Naive thymus-derived CD4-positive, alpha-beta T cell (primary cell): ENCODE results near the gene HJURP. TPM values are rescaled to one million over a fixed set of nuclear protein-coding genes. Genes with fewer than 3 reads are reported as not detected.

Experiments used
- ATAC-seq: fragments of 150-1000 bp; cut with Tn5 transposase; 2 replicates; pipeline ENCODE4 v1.10.0; 2021; ENCODE audit warnings: mild to moderate bottlenecking, moderate library complexity
- CTCF ChIA-PET: fragments of 350-600 bp; sonication (Branson Sonifier 250); formaldehyde crosslinking; loops from one replicate; lab custom pipeline; 2021; ENCODE audit warnings: antibody characterized with exemption; lab: Charles Lee
- POLR2A ChIA-PET: fragments of 350-600 bp; sonication (Branson Sonifier 250); formaldehyde crosslinking; loops from one replicate; lab custom pipeline; 2021; ENCODE audit warnings: antibody characterized with exemption, inconsistent platforms; lab: Charles Lee
- DNase-seq, 9 donors: peaks; one replicate each; pipeline versions ENCODE4 v3.0.0 to v3.0.0-alpha.2; 2020 to 2022; ENCODE audit warnings: mixed read lengths in 1 of 9
- H3K27ac ChIP-seq: one replicate; pipeline ENCODE4 v1.7.0; 2013; ENCODE audit warnings: mild to moderate bottlenecking, low read depth, low read length, moderate library complexity
- H3K27me3 ChIP-seq, 2 donors: one replicate each; pipeline ENCODE4 v1.7.0; 2013; ENCODE audit warnings: low read length in 2 of 2, mild to moderate bottlenecking in 2 of 2, moderate library complexity in 2 of 2; ENCODE audit not compliant: control insufficient read depth in 2 of 2, insufficient read depth in 2 of 2
- H3K36me3 ChIP-seq, 3 experiments: 1 replicate in 2 of 3; 2 replicates in 1 of 3; pipeline ENCODE4 v1.7.0; 2013; ENCODE audit warnings: low read length in 3 of 3, mild to moderate bottlenecking in 3 of 3, moderate library complexity in 1 of 3; ENCODE audit not compliant: insufficient read depth in 3 of 3, control insufficient read depth in 2 of 3
- H3K4me1 ChIP-seq, 2 donors: one replicate each; pipeline ENCODE4 v1.7.0; 2013; ENCODE audit warnings: low read length in 2 of 2, mild to moderate bottlenecking in 2 of 2, moderate library complexity in 1 of 2; ENCODE audit not compliant: control insufficient read depth in 2 of 2, insufficient read depth in 2 of 2
- H3K4me3 ChIP-seq: 2 replicates; pipeline ENCODE4 v1.7.0; 2013; ENCODE audit warnings: mild to moderate bottlenecking, low read length
- H3K9me3 ChIP-seq, 3 experiments: 1 replicate in 2 of 3; 2 replicates in 1 of 3; pipeline ENCODE4 v1.7.0; 2013; ENCODE audit warnings: low read length in 3 of 3; ENCODE audit not compliant: control insufficient read depth in 2 of 3
- H3K27ac Mint-ChIP-seq, 9 donors: one replicate each; pipeline ENCODE4 v1.8.0; 2020 to 2022; ENCODE audit warnings: mixed read lengths in 9 of 9, mild to moderate bottlenecking in 8 of 9, moderate library complexity in 5 of 9, inconsistent platforms in 2 of 9
- H3K27me3 Mint-ChIP-seq, 5 donors: one replicate each; pipeline ENCODE4 v1.8.0; 2021 to 2022; ENCODE audit warnings: mixed read lengths in 5 of 5, mild to moderate bottlenecking in 1 of 5
- H3K36me3 Mint-ChIP-seq, 5 donors: one replicate each; pipeline ENCODE4 v1.8.0; 2020 to 2022; ENCODE audit warnings: mixed read lengths in 5 of 5, mild to moderate bottlenecking in 3 of 5, inconsistent platforms in 1 of 5
- H3K4me1 Mint-ChIP-seq, 7 donors: one replicate each; pipeline ENCODE4 v1.8.0; 2020 to 2022; ENCODE audit warnings: mixed read lengths in 7 of 7, mild to moderate bottlenecking in 3 of 7, inconsistent platforms in 1 of 7
- H3K4me3 Mint-ChIP-seq, 10 donors: one replicate each; pipeline ENCODE4 v1.8.0; 2020 to 2022; ENCODE audit warnings: mild to moderate bottlenecking in 10 of 10, mixed read lengths in 10 of 10, moderate library complexity in 6 of 10, inconsistent platforms in 2 of 10
- H3K9me3 Mint-ChIP-seq, 11 donors: one replicate each; pipeline ENCODE4 v1.8.0; 2020 to 2022; ENCODE audit warnings: mixed read lengths in 11 of 11, mild to moderate bottlenecking in 4 of 11, inconsistent platforms in 1 of 11, moderate library complexity in 1 of 11
- intact Hi-C, 2 donors: fragments of 100-400 bp; cut with micrococcal nuclease; formaldehyde crosslinking; loops; one replicate each; pipeline ENCODE4 v1.15.1; 2023
- polyA plus RNA-seq, 2 donors: library from polyadenylated mRNA; unstranded; fragments of 300-500 nt; fragmentation: Illumina TruSeq; gene quantifications; one replicate each; pipeline ENCODE4 v1.2.3, GENCODE V29; 2021
- total RNA-seq, 6 experiments: library from RNA in 5 of 6; stranded (reverse) in 5 of 6; gene quantifications; 1 replicate in 5 of 6; 2 replicates in 1 of 6; pipeline ENCODE4 v1.2.3 and lab custom pipeline; 2021 to 2026

Gene HJURP
- total and polyA plus RNA-seq, 7 experiments from 2014 or later = 0.11 to 67.1 (median 0.34) TPM; not detected in 3

DNA sequence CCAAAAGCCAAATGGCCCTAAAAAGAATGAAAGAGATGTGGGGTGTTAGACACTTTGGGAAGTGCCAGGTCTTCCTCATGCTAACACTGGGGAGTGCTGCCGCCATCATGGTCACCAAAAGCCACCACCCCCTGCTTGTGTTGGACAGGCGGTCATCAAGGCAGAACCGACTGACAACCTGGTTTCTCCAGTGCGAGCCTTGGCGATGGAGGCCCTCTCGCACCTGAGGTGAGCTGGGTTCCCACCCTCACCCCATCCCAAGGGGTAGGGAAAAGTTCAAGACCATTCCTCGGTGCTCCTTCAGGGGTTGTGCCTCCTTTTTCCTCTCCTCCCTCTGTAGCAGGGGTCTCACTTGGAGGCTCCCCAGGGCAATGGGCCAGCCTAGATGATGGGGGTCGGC is 42.6 kb downstream of the HJURP start:
- H3K9me3 Mint-ChIP-seq = peaks cover 0 to 1% (median 0%) of the 10 kb centered on the region in 11 donors
- no peak overlapping the region for H3K4me3 Mint-ChIP-seq
- DNase-seq (peak in 2 of 9 donors; percentile 3 to 13), ATAC-seq (no peak)
- no peaks in the 10 kb centered on the region for H3K9me3 ChIP-seq
- no peak overlapping the region for H3K27ac ChIP-seq
- H3K4me3 ChIP-seq = no peak overlapping the region
- no peak overlapping the region for H3K27ac Mint-ChIP-seq
- intact Hi-C loops = no loop called here
- CTCF ChIA-PET = no interaction called here
- peaks cover 4 to 26% (median 10%) of the 10 kb centered on the region in 5 donors for H3K27me3 Mint-ChIP-seq
- H3K27me3 ChIP-seq = no peaks in the 10 kb centered on the region
- H3K4me1 ChIP-seq = no peaks in the 10 kb centered on the region
- POLR2A ChIA-PET = no interaction called here
- H3K36me3 Mint-ChIP-seq = no peaks in the 10 kb centered on the region
- no peaks in the 10 kb centered on the region for H3K36me3 ChIP-seq
- H3K4me1 Mint-ChIP-seq = no peaks in the 10 kb centered on the region

DNA sequence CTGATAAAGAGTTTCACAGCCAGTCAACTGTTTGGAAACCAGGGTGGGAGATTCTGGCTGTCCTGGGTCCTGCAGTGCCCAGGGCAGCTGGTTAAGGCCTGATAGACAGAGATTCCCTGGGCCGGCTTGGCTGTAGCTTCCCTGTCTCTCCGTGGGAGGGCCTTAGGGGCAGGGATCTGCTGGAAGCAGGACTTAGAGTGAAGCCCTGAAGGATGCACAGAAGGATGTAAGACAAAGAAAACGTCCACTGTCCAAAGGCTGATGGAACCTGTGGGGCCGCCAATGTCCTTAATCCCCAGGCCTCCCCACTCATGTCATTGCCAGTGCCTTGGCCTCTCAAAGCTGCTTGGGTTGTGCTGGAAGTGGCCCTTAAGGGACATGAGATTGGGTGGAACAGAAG is 43.2 kb downstream of the HJURP start:
- no peaks in the 10 kb centered on the region for H3K36me3 Mint-ChIP-seq
- no peak overlapping the region for H3K4me3 Mint-ChIP-seq
- peaks cover 0 to 1% (median 0%) of the 10 kb centered on the region in 11 donors for H3K9me3 Mint-ChIP-seq
- Histone ChIP-seq H3K4me3 (no peak overlapping the region), H3K4me1 (no peaks in the 10 kb centered on the region), H3K9me3 (no peaks in the 10 kb centered on the region), H3K27ac (no peak overlapping the region), H3K27me3 (no peaks in the 10 kb centered on the region), H3K36me3 (no peaks in the 10 kb centered on the region)
- POLR2A ChIA-PET = no interaction called here
- DNase-seq (peak in 1 of 9 donors; percentile 0), ATAC-seq (no peak)
- peaks cover 4 to 22% (median 10%) of the 10 kb centered on the region in 5 donors for H3K27me3 Mint-ChIP-seq
- H3K27ac Mint-ChIP-seq = no peak overlapping the region
- intact Hi-C loops = no loop called here
- CTCF ChIA-PET = no interaction called here
- H3K4me1 Mint-ChIP-seq = no peaks in the 10 kb centered on the region

DNA sequence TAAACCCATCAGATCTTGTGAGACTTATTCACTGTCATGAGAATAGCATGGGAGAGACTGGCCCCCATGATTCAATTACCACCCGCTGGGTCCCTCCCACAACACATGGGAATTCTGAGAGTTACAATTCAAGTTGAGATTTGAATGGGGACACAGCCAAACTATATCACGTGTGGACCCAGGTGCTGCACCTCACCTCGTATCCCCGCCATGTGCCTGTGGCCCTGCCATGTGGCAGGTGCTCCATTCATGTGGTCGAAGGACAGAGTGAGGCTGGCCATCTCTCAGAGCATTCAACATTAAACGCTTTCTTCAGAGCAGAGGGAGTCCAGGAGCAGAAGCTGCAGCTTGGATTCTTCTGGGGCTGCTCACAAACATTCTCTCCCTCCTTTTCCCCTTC is 44.0 kb downstream of the HJURP start:
- ATAC-seq (no peak), DNase-seq (peak in 1 of 9 donors; percentile 9)
- no peak overlapping the region for H3K4me3 ChIP-seq
- H3K27ac Mint-ChIP-seq = no peak overlapping the region
- ChIA-PET CTCF (no interaction called here), POLR2A (no interaction called here)
- peaks cover 4 to 20% (median 10%) of the 10 kb centered on the region in 5 donors for H3K27me3 Mint-ChIP-seq
- no peaks in the 10 kb centered on the region for H3K27me3 ChIP-seq
- H3K9me3 Mint-ChIP-seq = peaks cover 0 to 1% (median 0%) of the 10 kb centered on the region in 11 donors
- H3K36me3 ChIP-seq = no peaks in the 10 kb centered on the region
- H3K27ac ChIP-seq = no peak overlapping the region
- no peaks in the 10 kb centered on the region for H3K4me1 ChIP-seq
- no peaks in the 10 kb centered on the region for H3K4me1 Mint-ChIP-seq
- H3K36me3 Mint-ChIP-seq = no peaks in the 10 kb centered on the region
- no peaks in the 10 kb centered on the region for H3K9me3 ChIP-seq
- H3K4me3 Mint-ChIP-seq = no peak overlapping the region
- intact Hi-C loops = no loop called here

DNA sequence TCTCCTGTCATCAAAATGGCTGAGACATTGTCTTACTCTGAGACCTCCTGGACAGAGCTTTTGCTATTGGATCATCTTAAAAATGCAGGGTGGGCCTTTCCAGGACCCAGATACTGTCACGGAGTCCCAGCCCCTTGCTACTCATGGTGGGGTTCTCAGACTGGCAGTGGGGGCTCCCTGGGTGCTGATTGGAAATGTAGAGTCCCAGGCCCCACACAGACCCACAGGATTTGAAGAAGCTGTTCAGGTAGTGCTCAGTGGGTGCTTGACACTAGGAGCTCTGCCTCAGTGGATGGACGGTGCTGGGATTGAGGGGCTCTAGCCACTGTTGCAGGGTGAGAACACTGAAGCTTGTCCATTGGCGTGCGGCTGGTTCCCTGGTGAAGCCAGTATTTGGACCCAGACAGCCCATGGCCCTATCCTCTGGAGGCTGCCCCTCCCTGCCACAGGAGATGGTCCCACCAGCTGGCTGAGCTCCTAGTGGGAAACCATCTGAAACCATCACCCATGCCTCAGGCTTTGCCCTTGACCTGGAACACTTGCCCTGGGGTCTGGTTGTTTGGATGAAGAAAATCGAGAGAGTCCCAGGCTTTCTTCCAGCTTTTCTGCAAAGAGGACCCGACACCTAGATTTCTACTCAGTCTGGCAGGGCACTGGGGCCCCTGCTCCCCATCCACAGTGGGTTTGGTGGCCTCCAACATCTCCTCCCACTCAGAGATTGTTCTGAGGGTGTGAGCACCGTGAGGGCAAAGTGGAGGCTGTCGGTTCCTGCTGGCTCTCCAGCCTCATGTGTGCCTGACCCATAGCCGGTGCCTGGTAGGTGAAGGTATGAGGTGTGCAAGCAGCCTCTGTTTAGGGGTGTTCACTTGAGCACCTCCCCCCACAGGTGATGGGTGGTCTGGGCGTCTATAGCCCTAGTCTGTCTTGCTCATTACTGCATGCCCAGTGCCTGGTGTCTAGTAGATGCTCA is 46.1 kb downstream of the HJURP start:
- Mint-ChIP-seq H3K27ac (no peak overlapping the region), H3K27me3 (peaks cover 12 to 26% (median 15%) of the 10 kb centered on the region in 5 donors), H3K9me3 (no peaks in the 10 kb centered on the region), H3K4me3 (no peak overlapping the region), H3K4me1 (no peaks in the 10 kb centered on the region), H3K36me3 (no peaks in the 10 kb centered on the region)
- intact Hi-C loops = no loop called here
- no peaks in the 10 kb centered on the region for H3K36me3 ChIP-seq
- H3K4me3 ChIP-seq = no peak overlapping the region
- no peaks in the 10 kb centered on the region for H3K4me1 ChIP-seq
- DNase-seq = peak in 2 of 9 donors; percentile 1 to 15
- CTCF ChIA-PET = no interaction called here
- H3K9me3 ChIP-seq = no peaks in the 10 kb centered on the region
- H3K27ac ChIP-seq = no peak overlapping the region
- POLR2A ChIA-PET = no interaction called here
- ATAC-seq = no peak
- H3K27me3 ChIP-seq = no peaks in the 10 kb centered on the region

DNA sequence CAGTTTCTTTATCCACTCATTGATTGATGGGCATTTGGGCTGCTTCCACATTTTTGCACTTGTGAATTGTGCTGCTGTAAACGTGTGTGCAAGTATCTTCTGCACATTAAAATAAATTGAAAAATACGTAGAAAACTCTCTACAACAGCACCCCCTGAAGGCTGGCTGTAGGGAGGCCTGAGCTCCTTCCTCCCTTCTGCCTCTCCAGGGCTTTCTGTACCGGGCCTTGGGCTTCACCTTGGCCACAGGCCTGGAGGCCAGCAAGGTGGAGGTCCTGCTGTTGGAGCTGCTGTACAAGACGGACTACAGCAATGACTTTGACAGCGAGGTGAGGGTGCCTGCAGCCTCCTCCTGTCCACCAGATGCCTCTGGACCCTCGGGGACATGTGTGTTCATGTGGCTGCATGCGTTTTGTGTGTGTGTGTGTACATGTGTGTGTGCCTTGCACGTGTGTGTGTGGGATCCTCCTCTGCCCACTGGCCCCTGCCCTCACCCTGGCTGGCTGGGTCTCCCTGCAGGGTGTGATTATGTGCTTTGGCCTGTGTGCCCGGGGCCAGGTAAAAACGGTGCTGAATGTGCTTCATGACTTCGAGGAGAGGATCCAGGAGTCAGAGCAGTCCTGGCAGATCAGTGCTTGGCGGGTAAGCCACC is 47.0 kb downstream of the HJURP start:
- peaks cover 9 to 34% (median 20%) of the 10 kb centered on the region in 5 donors for H3K27me3 Mint-ChIP-seq
- H3K4me3 Mint-ChIP-seq = no peak overlapping the region
- Histone ChIP-seq H3K27me3 (no peaks in the 10 kb centered on the region), H3K4me1 (no peaks in the 10 kb centered on the region), H3K36me3 (no peaks in the 10 kb centered on the region), H3K27ac (no peak overlapping the region), H3K4me3 (no peak overlapping the region), H3K9me3 (no peaks in the 10 kb centered on the region)
- DNase-seq (peak in 2 of 9 donors; percentile 1 to 14), ATAC-seq (no peak)
- H3K27ac Mint-ChIP-seq = no peak overlapping the region
- intact Hi-C loops = no loop called here
- H3K9me3 Mint-ChIP-seq = no peaks in the 10 kb centered on the region
- ChIA-PET CTCF (interaction anchor here (0.7 kb wide), 1 partner anchor 347 kb away, joined by 3 read pairs; no protein-coding TSS in a partner anchor), POLR2A (no interaction called here)
- H3K36me3 Mint-ChIP-seq = no peaks in the 10 kb centered on the region
- no peaks in the 10 kb centered on the region for H3K4me1 Mint-ChIP-seq

DNA sequence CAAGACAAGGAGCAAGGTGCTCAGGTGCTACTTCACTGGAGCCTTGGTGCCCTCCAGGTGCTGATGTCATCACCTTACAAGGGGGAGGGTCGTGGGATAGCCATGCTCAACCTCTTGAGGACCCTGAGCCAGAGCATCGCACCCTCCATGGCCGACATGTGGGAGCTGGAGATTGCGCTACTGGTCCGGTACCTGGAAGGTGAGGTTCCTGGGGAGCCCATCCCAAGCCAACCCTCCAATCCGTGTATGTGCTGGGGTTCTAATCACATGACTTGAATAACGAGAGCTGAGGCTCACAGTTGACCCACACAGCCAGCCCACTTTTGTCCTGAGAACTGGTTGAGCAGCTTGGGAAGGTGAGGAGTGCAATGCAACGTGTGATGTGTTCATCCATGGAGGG is 50.3 kb downstream of the HJURP start:
- ChIA-PET POLR2A (no interaction called here), CTCF (no interaction called here)
- H3K4me3 ChIP-seq = no peak overlapping the region
- no peaks in the 10 kb centered on the region for H3K4me1 Mint-ChIP-seq
- no peaks in the 10 kb centered on the region for H3K4me1 ChIP-seq
- H3K4me3 Mint-ChIP-seq = no peak overlapping the region
- H3K9me3 Mint-ChIP-seq = no peaks in the 10 kb centered on the region
- intact Hi-C loops = no loop called here
- H3K36me3 ChIP-seq = no peaks in the 10 kb centered on the region
- no peaks in the 10 kb centered on the region for H3K9me3 ChIP-seq
- ATAC-seq (no peak), DNase-seq (peak in 2 of 9 donors; percentile 0 to 17)
- no peak overlapping the region for H3K27ac ChIP-seq
- H3K27ac Mint-ChIP-seq = no peak overlapping the region
- peaks cover 9 to 20% (median 17%) of the 10 kb centered on the region in 5 donors for H3K27me3 Mint-ChIP-seq
- H3K27me3 ChIP-seq = no peaks in the 10 kb centered on the region
- no peaks in the 10 kb centered on the region for H3K36me3 Mint-ChIP-seq
